HG03442 (cell line): Measurements from ENCODE around the gene INPP5A.
"Not testable (repeated sequence)": the region's sequence is repeated elsewhere in the genome, so short reads cannot be mapped to it uniquely, and the experiment has no call there.

Experiments
- ATAC-seq: cut with Tn5 transposase; IDR thresholded peaks from one replicate; pipeline ENCODE4 v1.9.1; 2021; ENCODE audit warnings: mild to moderate bottlenecking, moderate library complexity; ENCODE audit not compliant: unreplicated experiment

Gene INPP5A

DNA sequence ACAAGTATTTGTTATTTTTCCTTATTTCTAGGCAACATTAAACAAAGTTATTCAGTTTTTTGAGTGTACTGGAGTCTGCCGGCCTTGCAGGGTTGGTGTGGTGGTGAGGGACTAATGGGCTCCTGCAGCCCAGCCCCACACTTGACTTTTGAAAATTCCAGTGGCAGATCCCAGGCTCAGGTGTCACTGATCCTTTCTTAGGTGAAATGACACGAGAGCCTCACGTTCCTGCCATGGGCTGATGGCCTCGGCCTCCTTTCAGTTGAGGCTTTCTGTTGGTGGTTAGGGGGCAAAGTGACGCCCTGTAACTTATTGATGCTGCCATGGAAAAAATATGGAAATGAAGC lies 130.4 kb downstream of the INPP5A start:
- no peak for ATAC-seq

DNA sequence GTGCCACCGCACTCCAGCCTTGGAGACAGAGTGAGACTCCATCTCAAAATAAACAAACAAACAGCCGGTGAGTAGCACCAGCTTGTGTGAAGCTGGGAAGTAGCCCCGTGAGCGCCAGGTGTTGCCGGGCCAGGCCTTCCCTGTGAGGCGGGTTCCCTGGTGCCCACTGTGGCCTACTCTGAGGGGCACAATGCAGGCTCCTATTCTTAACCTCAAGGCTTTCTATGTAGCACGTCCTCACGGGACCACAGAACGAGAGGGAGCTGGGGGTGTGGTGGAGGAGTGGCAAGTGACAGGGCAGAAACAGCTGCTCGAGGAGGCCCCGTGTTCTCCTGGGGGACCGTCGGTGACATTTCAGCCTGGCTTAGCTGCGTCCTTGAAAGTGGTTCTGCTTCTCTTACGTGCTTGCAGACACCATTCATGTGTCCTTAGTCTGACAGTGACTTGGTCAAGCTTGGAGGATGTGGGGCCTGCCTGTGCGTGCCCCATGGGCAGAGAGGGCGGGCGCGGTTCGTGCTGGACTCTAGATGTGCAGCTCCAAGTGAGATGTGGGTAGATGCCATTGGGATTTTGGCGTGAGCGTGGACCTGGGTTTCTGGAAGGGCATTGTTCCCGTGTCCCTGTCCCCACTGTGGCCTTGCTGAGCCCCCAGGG lies 131.7 kb downstream of the INPP5A start:
- no peak for ATAC-seq

DNA sequence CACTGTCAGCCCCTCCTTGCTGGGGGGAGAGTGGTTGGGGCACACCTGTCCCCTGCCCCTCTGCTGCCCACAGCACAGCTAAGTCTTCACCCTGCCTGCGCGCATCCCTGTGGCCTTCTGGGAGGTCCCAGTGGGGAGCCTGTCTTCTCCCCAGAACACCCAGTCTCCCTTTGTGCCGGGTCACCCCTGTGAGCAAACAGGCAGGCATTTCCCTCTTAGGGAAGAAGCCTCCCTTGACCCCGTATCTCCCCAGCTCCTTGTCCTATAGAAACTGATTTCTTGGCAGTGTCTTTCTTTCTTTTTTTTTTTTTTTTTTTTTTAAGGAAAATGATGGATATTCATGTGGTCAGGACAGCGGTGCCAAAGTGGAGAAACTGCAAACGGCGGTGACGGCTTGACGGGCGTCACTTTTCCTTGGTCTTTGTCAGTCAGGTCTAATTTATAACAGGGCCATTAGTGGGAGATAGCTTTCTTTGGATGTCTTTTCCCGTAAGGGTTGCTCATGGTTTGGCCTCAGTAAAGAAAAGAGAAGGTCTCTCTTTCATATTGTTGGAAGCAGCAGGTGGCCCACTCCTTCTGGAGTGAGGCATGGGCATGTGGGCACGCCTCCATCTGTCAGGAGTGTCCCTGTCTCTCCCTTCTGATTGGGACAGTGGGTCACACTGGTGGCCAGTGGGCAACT lies 133.1 kb downstream of the INPP5A start:
- no peak for ATAC-seq

DNA sequence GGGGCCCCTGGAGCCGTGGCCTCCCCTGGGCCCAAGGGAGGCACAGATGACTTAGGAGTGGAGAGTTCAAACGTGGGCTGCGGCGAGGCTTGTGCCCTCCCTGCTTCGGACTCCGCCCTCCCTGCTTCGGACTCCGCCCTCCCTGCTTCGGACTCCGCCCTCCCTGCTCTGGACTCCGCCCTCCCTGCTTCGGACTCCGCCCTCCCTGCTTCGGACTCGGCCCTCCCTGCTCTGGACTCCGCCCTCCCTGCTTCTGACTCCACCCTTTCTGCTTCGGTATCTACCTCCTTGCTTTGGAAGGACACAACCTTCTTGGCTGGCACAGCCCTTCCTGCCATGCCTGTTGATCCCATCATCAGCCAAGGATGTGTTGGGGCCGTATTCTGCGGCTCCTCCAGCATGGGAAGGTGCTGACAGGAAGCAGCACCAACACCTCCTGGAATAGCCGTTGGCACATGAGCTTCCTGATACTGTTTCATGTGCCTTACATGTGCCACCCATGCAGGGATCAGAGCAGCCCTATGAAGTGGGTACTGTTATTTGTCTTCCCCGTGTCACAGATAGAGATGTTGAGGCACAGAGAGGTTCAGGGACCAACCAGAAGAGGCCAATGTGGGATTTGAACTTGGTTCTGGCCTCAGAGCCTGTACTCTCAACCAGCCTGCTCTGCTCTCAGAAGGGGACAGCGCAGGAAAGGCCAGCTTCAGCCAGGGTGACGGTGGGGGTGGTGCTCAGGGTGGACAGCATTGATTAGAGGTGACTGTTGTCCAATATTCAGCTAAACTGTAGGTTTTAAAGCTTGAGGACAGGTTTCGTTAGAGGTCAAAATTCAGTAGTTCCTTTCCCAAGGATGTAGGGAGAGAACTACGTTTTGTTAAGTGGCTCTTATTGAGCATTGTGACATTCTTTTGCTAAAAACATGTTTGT lies 133.9 kb downstream of the INPP5A start:
- ATAC-seq: no peak

DNA sequence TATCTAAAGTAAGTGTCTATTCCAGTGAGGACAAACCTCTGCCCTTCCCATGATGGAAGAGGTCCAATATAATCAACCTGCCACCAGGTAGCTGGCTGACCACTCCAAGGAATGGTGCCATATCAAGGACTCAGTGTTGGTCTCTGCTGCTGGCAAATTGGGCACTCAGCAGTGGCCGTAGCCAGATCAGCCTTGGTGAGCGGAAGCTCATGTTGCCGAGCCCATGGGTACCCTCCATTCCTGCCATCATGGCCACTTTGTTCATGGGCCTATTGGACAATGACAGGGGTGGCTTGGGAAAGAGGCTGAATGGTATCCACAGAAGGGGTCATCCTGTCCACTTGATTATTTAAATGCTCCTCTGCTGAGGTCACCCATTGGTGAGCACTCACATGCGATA lies 136.2 kb downstream of the INPP5A start:
- ATAC-seq: not testable (repeated sequence)

DNA sequence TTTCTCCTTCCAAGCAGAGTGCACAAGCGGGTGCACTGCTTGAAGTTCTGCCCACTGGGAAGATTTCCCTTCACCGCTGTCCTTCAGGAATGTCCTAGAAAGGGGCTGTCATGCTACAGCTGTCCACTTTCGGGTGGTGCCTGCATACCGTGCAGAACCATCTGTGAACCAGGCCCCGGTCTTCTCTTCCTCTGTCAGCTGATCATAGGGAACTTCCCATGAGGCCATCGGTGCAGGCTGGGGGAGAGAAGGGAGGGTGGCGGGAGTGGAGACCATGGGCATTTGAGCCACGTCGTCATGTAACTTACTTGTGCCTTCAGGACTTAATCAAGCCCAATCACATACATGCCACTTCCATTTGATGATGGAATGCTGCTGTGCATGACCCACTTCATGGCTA lies 136.7 kb downstream of the INPP5A start:
- no peak for ATAC-seq

DNA sequence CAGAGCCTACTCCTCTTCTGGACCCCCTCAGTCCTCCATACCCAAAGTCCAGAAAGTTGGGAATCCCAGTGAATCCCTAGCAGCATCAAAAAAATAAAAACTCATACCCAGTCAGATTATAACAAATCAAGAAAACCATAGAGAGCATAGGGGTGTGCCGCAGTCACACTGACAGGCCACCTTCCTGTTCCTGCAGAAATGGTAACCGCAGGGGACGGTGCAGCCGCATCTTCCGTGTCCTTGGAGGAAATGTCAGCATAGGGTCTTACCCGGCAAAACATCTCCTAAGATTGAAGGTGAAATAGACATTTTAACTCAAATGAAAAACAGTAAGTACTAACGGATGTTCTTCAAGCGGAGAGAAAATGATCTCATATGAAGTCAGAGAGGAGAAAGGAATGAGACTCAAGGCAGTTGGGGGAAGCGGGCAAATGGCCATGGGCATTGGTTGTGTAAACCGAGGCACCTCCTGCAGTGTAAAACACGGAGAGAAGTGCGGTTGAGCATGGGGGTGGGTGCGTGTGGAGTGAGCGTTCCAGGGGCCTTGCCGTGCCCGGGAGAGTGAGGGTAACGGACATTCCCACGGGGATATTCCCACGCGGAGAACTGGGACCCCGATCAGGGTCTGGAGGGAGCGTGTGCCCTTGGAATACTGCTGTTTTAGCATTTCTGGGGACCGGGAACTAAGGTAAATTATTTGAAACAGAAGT lies 137.6 kb downstream of the INPP5A start:
- ATAC-seq: no peak

DNA sequence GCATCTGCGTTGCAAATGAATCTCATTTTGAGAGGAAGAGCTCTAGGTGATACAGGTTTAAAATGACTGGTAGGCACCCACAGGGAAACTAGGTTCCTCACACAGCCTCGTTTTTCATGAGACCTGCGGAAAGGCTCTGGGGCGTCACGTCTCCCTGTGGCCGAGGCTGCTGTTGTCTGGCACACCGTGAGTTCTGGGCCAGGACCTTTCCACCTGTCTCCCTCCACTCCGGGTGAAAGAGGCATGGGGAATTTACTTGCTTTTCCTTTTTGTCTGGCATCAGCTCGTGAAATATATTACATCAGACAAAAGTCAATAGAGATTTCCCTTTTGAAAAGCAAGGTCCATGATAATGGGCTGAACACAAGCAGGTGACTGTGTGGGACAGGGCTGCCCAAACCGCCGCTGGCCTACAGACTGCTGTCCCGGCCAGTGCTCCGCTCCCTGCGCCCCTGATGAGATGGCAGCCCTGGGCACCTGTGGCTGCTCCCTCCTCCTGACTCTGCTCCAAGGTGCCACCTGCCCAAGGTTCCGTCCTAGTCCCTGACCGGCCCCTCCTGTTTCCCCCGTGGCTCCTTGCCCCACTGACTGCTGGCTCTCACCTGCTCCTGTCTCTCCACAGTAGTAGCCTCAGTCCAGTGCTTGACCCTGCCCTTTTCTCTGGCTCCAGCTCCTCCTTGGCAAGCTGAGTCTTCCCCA lies 138.8 kb downstream of the INPP5A start:
- no peak for ATAC-seq

DNA sequence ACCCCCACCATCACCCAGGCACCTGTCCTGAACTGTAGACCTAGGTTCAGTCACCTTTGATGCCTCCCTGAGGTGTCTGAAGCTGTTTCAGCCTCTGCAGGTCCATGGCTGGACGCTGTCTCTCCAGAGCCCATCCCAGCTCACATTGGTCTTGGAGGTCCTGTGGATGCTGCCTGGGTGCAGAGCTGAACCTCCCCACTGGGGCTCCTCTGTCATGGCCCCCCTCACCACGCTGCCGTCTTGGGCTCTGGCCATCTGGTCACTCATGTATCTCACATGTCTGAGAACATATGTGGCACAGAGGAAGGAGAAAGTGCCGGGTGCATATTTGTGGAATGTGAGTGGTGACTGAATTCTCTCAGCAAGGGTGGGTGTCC lies 139.5 kb downstream of the INPP5A start:
- ATAC-seq: no peak

DNA sequence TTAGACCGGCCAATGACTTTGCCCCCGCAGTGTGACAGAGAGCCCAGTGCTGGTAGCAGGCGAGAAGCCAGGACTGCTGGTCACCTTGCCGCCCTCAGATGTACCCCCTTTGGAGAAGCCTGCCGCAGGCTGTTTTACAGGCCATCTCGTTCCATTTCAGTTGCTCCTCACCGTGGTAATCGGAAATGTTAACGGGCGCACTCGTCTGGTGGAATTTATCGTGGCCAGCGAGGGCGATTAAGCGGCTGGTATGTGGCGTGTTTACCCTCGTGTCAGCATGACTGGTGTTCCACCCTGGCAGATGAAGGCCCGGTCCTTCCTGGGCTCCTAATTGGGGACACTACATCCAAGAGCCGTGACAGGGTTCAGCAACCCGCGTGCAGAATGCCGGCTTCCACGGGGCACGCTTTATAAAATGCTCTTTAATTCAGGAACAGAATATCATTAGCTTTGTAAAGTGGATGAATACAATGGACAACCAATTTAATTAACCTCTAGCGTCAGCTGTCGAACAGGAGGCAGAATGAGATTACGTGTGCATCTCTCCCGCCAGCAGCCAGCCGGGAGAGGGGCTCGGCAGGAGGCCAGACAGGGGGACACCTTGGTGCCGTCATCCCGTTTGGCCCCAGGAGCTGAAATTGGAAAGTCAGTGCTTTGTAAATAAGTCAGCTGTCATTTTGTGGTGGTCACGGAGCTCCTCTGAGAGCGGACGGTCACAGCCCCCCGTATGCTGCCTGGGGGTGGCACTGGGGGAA lies 140.1 kb downstream of the INPP5A start:
- no peak for ATAC-seq

DNA sequence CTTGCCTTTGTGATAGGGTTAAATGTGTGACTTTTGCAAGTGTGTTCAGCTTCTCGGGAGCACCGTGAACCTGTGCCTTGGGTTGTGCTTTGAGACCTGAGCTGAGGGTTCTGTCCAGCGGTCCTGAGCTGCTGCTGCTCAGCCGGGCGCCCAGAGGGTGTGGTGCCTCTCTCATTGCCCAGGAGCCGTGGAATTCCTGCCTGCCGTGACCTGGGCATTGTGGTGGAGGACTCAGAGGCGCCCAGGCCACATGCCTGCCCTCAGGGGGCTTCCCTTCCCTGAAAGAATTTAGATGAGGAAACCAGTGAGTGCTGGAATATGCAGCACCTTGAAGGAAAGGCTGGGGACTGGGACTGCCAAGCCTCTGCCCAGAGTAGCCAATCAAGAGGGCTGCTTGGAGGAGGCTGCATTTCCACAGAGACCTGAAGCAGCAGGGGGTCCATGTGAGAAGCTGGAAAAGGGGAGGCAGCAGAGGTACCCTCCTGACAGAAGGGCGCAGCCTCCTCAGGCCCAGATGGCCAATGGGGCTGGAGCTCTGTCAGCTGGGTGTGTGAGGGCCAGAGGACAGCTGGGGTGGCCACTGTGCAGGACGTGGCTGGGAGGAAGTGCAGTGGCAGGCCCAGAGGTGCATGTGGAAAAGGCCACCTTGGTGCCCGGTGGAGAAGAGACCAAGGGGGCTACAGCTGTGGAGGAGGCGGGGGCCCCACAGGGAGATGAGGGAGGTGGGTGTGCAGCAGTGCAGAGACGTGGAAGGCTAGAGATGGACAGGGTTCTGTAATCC lies 141.0 kb downstream of the INPP5A start:
- no peak for ATAC-seq

DNA sequence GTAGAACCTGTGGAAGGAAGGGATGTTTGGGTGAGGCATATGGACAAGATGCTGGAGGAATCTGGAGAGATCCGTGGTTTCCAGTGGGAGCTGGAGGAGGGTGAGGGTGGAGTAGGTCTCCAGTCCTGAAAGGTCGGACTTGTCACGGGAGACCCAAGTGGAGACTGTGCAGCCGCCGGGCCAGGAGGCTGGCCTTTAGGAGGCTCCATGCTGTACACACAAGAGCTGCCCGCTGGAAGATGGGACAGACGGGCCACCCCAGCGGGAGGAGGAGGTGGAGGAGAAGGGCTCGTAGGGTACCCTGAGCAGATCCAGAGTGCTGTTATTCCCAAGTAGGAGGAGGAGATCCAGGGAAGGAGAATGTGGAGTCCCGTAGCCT lies 141.6 kb downstream of the INPP5A start:
- no peak for ATAC-seq

DNA sequence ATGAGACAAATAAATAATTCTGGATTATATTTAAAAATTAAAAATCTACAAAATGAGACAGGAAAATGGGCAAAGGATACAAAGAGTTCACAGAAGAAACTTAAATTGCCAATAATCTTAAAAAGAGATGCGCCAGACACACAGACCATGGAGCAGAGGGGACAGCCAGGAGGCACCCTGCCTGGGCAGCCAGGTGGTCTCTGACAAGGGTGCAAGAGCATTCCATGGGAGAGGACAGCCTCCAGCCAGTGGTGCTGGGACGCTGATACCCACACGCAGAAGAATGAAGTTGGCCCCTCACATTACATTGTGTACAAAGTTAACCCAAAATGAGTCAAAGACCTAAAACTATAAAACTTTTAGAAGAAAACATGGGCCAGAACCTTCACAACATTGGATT lies 142.1 kb downstream of the INPP5A start:
- no peak for ATAC-seq

DNA sequence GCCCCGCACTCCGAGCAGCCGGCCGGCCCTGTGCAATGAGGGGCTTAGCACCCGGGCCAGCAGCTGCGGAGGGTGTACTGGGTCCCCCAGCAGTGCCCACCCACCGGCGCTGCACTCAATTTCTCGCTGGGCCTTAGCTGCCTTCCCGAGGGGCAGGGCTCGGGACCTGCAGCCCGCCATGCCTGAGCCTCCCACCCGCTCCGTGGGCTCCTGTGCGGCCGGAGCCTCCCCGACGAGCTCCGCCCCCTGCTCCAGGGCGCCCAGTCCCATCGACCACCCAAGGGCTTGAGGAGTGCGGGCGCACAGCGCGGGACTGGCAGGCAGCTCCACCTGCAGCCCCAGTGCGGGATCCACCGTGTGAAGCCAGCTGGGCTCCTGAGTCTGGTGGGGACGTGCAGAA lies 143.2 kb downstream of the INPP5A start:
- ATAC-seq: not testable (repeated sequence)

DNA sequence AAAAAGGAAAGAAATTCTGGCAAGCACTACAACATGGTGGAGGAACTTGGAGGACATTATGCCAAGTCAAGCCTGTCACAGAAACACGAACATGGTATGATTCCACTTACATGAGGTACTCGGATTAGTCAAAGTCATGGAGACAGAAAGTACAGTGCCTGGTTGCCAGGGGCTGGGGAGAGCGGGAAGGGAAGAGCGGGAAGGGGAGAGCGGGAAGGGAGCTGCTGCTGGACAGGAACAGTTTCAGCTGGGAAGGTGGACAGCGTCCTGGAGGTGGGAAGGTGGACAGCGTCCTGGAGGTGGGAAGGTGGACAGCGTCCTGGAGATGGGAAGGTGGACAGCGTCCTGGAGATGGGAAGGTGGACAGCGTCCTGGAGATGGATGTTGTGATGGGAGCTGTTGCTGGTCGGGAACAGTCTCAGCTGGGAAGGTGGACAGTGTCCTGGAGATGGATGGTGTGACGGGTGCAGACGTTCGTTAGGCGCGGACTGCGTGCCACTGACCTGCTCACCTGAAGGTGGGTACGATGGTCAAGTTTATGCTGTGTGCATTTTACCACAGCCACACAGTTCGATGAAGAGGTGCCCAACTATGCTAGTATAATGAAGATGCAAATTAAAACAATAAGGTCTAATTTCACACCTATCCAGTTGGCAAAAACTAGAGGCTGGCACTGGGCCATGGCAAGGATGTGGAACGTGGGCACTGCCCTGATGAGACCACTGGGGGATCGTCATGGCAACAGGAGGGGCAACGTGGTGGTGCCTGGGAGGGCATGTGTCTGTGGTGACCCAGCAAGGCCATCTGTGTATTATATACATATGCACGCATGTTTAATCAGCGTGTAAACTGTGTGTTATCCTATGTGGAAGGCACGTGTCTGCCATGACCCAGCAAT lies 144.5 kb downstream of the INPP5A start:
- ATAC-seq: no peak

DNA sequence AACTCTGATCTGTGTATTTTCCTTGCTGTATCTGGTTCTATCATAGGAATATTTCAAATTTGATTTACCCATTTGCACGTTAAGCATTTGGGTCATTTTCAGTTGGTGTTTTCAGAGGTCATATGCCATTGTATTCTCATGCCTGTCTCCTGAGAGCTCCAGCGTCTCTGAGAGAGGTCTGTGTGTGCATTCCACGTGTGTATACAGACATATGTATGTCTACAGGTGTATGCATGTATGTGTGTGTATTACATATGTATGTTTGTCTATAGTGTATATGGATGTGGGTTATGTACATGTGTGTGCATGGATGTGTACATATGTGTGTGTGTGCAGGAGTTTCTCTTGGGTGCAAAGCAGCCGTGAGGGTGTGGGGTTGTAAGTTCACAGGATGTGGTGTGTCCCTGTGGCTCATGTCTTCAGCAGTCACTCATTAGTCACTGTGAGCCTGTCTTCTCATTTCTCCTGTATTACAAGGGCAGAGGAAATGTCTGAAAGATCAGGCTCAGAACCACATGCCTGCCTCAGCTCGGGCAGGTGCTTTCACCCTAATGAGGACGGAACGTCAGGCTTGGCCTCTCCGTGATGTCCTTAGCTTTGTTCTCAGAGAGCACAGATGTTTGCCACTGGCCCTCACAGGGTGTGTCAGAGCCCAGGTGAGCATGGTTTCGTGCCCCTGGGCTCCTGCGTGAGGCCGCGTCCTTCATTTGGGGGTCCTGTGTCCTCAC lies 146.7 kb downstream of the INPP5A start:
- ATAC-seq: peak; percentile 85

DNA sequence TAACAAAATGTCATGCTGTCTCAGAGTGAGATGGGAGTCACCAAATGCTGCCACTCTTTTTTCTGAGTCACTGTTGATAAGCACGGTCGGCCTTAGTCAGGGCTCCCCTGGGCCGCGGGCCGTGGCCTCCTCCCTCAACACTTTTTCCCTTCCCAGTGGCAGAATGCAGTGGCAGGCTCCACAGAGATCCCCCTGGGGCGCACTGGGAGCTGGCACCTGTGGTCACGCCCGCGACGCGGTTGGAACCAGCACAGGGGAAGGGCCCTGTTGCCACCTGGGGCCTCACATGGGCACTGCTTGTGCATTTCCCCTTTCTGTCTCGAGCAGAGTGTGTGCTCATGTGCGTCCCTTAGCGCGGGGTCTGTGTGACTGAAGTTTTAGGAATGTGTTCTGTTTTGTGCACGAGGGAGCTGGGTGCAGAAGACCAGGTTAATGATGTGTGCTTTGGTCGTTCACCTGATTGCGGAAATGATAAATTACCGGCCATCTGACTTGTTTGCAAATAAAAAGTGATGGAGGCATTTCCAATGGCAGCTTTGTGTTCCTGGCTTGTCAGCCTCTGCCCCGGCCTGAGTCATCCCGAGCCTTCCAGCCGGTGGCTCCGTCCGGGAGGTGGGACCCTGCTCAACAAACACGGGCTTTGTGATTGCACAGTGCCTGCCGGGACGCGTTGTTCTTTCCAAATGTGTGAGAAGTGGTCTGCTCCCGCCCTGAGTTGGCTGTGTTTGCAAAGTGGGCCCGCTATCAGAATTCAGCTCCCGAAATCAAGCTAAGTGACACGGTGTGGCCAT lies 147.7 kb downstream of the INPP5A start:
- ATAC-seq: no peak
